Neural progenitor cell (in vitro differentiated cells): ENCODE measurements around the gene ESR2. TPM values are rescaled to one million over a fixed set of nuclear protein-coding genes. Genes with fewer than 3 reads are reported as not detected.

ENCODE experiments used
- DNase-seq: peaks from one replicate; pipeline ENCODE4 v3.0.0-alpha.2; 2016; ENCODE audit warnings: low spot score
- H2AFZ ChIP-seq: fragments of 200-600 bp; sonication (generic); replicated peaks from 2 replicates; pipeline ENCODE4 v1.6.1; 2016; ENCODE audit warnings: antibody characterized with exemption
- H3F3A ChIP-seq: fragments of 200-600 bp; sonication (generic); 2 replicates; pipeline ENCODE4 v1.6.1; 2016; ENCODE audit warnings: antibody characterized with exemption, low read depth
- H3K27ac ChIP-seq: fragments of 200-600 bp; sonication (generic); 2 replicates; pipeline ENCODE4 v1.5.1; 2016; ENCODE audit warnings: mild to moderate bottlenecking
- H3K27me3 ChIP-seq: fragments of 200-600 bp; sonication (generic); 2 replicates; pipeline ENCODE4 v1.6.1; 2016; ENCODE audit warnings: mild to moderate bottlenecking, moderate library complexity
- H3K36me3 ChIP-seq: fragments of 200-600 bp; sonication (generic); 2 replicates; pipeline ENCODE4 v1.5.1; 2016
- H3K4me1 ChIP-seq: fragments of 200-600 bp; sonication (generic); 2 replicates; pipeline ENCODE4 v1.6.1; 2016; ENCODE audit warnings: mixed run types
- H3K4me2 ChIP-seq: fragments of 200-600 bp; sonication (generic); 2 replicates; pipeline ENCODE4 v1.6.1; 2016
- H3K4me3 ChIP-seq: fragments of 200-600 bp; sonication (generic); 2 replicates; pipeline ENCODE4 v1.5.1; 2016
- H3K79me2 ChIP-seq: fragments of 200-600 bp; sonication (generic); 2 replicates; pipeline ENCODE4 v1.6.1; 2016; ENCODE audit warnings: low read depth
- H3K9ac ChIP-seq: fragments of 200-600 bp; sonication (generic); 2 replicates; pipeline ENCODE4 v1.6.1; 2016
- H3K9me3 ChIP-seq: fragments of 200-600 bp; sonication (generic); 2 replicates; pipeline ENCODE4 v1.5.1; 2016; ENCODE audit warnings: low read depth
- H4K20me1 ChIP-seq: fragments of 200-600 bp; sonication (generic); 2 replicates; pipeline ENCODE4 v1.6.1; 2016; ENCODE audit warnings: low read depth
- H3K27ac Mint-ChIP-seq: 3 replicates; pipeline ENCODE4 v1.8.0; 2021; ENCODE audit warnings: mixed read lengths
- H3K27me3 Mint-ChIP-seq: 2 replicates; pipeline ENCODE4 v1.8.0; 2022; ENCODE audit warnings: low read depth, mild to moderate bottlenecking, inconsistent platforms, moderate library complexity, mixed read lengths; ENCODE audit not compliant: insufficient read depth
- H3K36me3 Mint-ChIP-seq: 3 replicates; pipeline ENCODE4 v1.8.0; 2021; ENCODE audit warnings: mixed read lengths
- H3K4me1 Mint-ChIP-seq: 3 replicates; pipeline ENCODE4 v1.8.0; 2021; ENCODE audit warnings: mixed read lengths
- H3K4me3 Mint-ChIP-seq: 3 replicates; pipeline ENCODE4 v1.8.0; 2021; ENCODE audit warnings: mild to moderate bottlenecking, moderate library complexity, mixed read lengths
- H3K9me3 Mint-ChIP-seq: 3 replicates; pipeline ENCODE4 v1.8.0; 2020; ENCODE audit warnings: mixed read lengths
- CTCF ChIP-seq: fragments of 200-600 bp; sonication (generic); IDR thresholded peaks from 2 replicates; pipeline ENCODE4 v1.5.1; 2017; ENCODE audit warnings: antibody characterized with exemption, mild to moderate bottlenecking
- EZH2 ChIP-seq: fragments of 200-600 bp; sonication (generic); IDR thresholded peaks from 2 replicates; pipeline ENCODE4 v1.6.1; 2017; ENCODE audit warnings: antibody characterized with exemption, mild to moderate bottlenecking, moderate library complexity
- EZH2phosphoT487 ChIP-seq: fragments of 200-600 bp; sonication (generic); IDR thresholded peaks from 2 replicates; pipeline ENCODE4 v1.6.1; 2017; ENCODE audit warnings: antibody characterized with exemption
- total RNA-seq: library from RNA; depleted of rRNA; stranded (reverse); fragments of >200 nt; gene quantifications from 2 replicates; pipeline ENCODE4 v1.2.3, GENCODE V29; 2015; ENCODE audit warnings: low replicate concordance

ESR2 gene
- total RNA-seq, 1 donor from 2014 or later, result 0.21 TPM

DNA sequence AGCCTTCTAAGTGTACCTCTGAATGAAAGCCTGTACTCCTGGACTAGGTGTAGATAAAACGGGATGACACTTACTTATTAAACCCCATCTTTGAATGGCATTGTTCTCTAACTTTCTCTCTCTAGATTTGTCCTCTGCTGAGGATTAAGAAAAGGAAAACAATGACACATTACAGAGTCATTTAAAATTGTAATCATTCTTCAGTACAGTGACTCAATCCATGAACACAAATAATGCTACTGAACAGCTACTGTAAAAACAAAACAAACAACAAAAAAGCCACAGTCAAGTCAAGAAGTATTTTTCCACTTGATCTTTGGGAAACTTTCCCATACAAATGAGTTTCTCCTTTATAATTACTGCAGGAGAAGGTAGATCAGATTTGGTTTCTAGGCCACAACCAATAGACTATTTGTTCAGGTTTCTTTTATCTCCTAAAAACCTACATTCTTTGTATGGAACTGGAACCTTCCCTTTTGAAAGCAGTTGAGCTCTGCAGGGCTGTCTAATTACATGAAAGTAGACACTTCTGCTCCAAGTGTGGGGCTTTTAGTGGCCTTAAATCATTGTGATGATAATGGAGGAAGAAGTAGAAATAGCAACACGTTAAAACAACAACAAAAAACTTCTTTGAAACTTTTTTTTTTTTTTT is 219.1 kb downstream of the ESR2 start:
- no peak overlapping the region for H3K9ac ChIP-seq
- H3K4me3 Mint-ChIP-seq, result no peak overlapping the region
- H3K27ac ChIP-seq, result peak overlapping the region; percentile 6
- no peaks in the 10 kb centered on the region for H3F3A ChIP-seq
- H3K9me3 ChIP-seq, result no peaks in the 10 kb centered on the region
- DNase-seq, result no peak
- peaks cover 15% of the 10 kb centered on the region for H3K4me1 ChIP-seq
- no peaks in the 10 kb centered on the region for H3K79me2 ChIP-seq
- H3K4me1 Mint-ChIP-seq, result peaks cover 10% of the 10 kb centered on the region
- peak overlapping the region; percentile 46 for H3K4me2 ChIP-seq
- no peak for TF ChIP-seq EZH2phosphoT487
- no peak for TF ChIP-seq EZH2
- TF ChIP-seq CTCF, result no peak
- no peaks in the 10 kb centered on the region for H4K20me1 ChIP-seq
- H3K9me3 Mint-ChIP-seq, result no peaks in the 10 kb centered on the region
- peaks cover 21% of the 10 kb centered on the region for H3K36me3 ChIP-seq
- no peak overlapping the region for H3K4me3 ChIP-seq
- peaks cover 34% of the 10 kb centered on the region for H3K36me3 Mint-ChIP-seq
- no peaks in the 10 kb centered on the region for H3K27me3 ChIP-seq
- peak overlapping the region; percentile 42 for H3K27ac Mint-ChIP-seq
- H2AFZ ChIP-seq, result no peak overlapping the region
- H3K27me3 Mint-ChIP-seq, result peaks cover 2% of the 10 kb centered on the region

- H3K9me3 ChIP-seq, result no peaks in the 10 kb centered on the region
- Mint-ChIP-seq H3K4me1 (peaks cover 3% of the 10 kb centered on the region), H3K36me3 (peaks cover 28% of the 10 kb centered on the region), H3K27me3 (peaks cover 2% of the 10 kb centered on the region), H3K4me3 (no peak overlapping the region), H3K27ac (no peak overlapping the region), H3K9me3 (no peaks in the 10 kb centered on the region)
- H3K9ac ChIP-seq, result no peak overlapping the region
- H3F3A ChIP-seq, result no peaks in the 10 kb centered on the region
- peaks cover 5% of the 10 kb centered on the region for H4K20me1 ChIP-seq
- peaks cover 10% of the 10 kb centered on the region for H3K36me3 ChIP-seq
- no peak overlapping the region for H3K27ac ChIP-seq
- H2AFZ ChIP-seq, result no peak overlapping the region
- H3K79me2 ChIP-seq, result no peaks in the 10 kb centered on the region
- no peak for TF ChIP-seq CTCF
- no peak for TF ChIP-seq EZH2
- TF ChIP-seq EZH2phosphoT487, result no peak
- H3K4me1 ChIP-seq, result peaks cover 4% of the 10 kb centered on the region
- no peaks in the 10 kb centered on the region for H3K27me3 ChIP-seq
- no peak overlapping the region for H3K4me2 ChIP-seq
- H3K4me3 ChIP-seq, result no peak overlapping the region
- no peak for DNase-seq
These were observed 224.4 kb downstream of the ESR2 start for GRCh38 chr14:64069634-64070359.

- no peaks in the 10 kb centered on the region for H3K79me2 ChIP-seq
- H3K27ac Mint-ChIP-seq, result no peak overlapping the region
- peaks cover 5% of the 10 kb centered on the region for H4K20me1 ChIP-seq
- peaks cover 15% of the 10 kb centered on the region for H3K36me3 Mint-ChIP-seq
- peaks cover 2% of the 10 kb centered on the region for H3K27me3 Mint-ChIP-seq
- no peak overlapping the region for H3K27ac ChIP-seq
- no peak overlapping the region for H3K4me3 ChIP-seq
- no peak overlapping the region for H3K4me3 Mint-ChIP-seq
- H3K9me3 ChIP-seq, result no peaks in the 10 kb centered on the region
- no peak overlapping the region for H2AFZ ChIP-seq
- H3K9me3 Mint-ChIP-seq, result no peaks in the 10 kb centered on the region
- H3K4me1 Mint-ChIP-seq, result peaks cover 6% of the 10 kb centered on the region
- H3K36me3 ChIP-seq, result peaks cover 4% of the 10 kb centered on the region
- H3K4me2 ChIP-seq, result no peak overlapping the region
- H3K4me1 ChIP-seq, result peaks cover 7% of the 10 kb centered on the region
- no peaks in the 10 kb centered on the region for H3K27me3 ChIP-seq
- no peaks in the 10 kb centered on the region for H3F3A ChIP-seq
- DNase-seq, result no peak
- TF ChIP-seq CTCF, result no peak
- no peak for TF ChIP-seq EZH2phosphoT487
- TF ChIP-seq EZH2, result no peak
- H3K9ac ChIP-seq, result no peak overlapping the region
These were observed 229.7 kb downstream of the ESR2 start for GRCh38 chr14:64064447-64064846.
